Gastroesophageal sphincter (tissue), 3 donors: ENCODE data around the gene EHMT1.

Experiments
- CTCF ChIP-seq, 4 experiments: fragments of 200-600 bp in 2 of 4; fragments of 450-650 bp in 2 of 4; sonication (generic) in 1 of 4; IDR thresholded peaks; one replicate each; pipeline ENCODE4 v1.5.1; 2017 to 2019; ENCODE audit warnings: antibody characterized with exemption in 4 of 4, mild to moderate bottlenecking in 2 of 4, moderate library complexity in 2 of 4
- POLR2A ChIP-seq, 2 donors: fragments of 450-650 bp; IDR thresholded peaks; one replicate each; pipeline ENCODE4 v1.6.1; 2017; ENCODE audit warnings: antibody characterized with exemption in 2 of 2, mild to moderate bottlenecking in 2 of 2, moderate library complexity in 1 of 2
- POLR2AphosphoS5 ChIP-seq: sonication (generic); formaldehyde crosslinking; IDR thresholded peaks from one replicate; pipeline ENCODE4 v1.6.1; 2017; ENCODE audit warnings: antibody characterized with exemption

GRCh38 chr9:137615387-137615871 is 3.4 kb upstream of the EHMT1 start:
- TF ChIP-seq CTCF (IDR thresholded peaks at IDR 0.05) (no peak), POLR2AphosphoS5 (no peak), POLR2A (IDR thresholded peaks at IDR 0.05) (no peak)
